Measurements from ENCODE around the gene SFMBT1.
"Not testable (repeated sequence)": the region's sequence is repeated elsewhere in the genome, so short reads cannot be mapped to it uniquely, and the experiment has no call there.

The SFMBT1 gene

GRCh38 chr3:53035825-53036619, 9.9 kb downstream of the SFMBT1 start:
- TF ChIP-seq EZH2 (IDR thresholded peaks at IDR 0.05): no peak
- no peaks in the 10 kb centered on the region for H3K9me3 ChIP-seq (ENCODE audit: low read depth, low read length)
- no peak for DNase-seq (ENCODE audit: low read depth, low spot score)
- H3K4me3 ChIP-seq: no peak overlapping the region
- no peak overlapping the region for H3K9ac ChIP-seq (ENCODE audit: insufficient read length)
- H3K36me3 ChIP-seq (ENCODE audit: insufficient read depth, low read length): no peaks in the 10 kb centered on the region
- H3K27ac ChIP-seq: no peak overlapping the region

GRCh38 chr3:53035018-53035417, 10.9 kb downstream of the SFMBT1 start:
- H3K9ac ChIP-seq (ENCODE audit: insufficient read length); H3K4me3 ChIP-seq; H3K36me3 ChIP-seq (ENCODE audit: insufficient read depth, low read length); DNase-seq (ENCODE audit: low read depth, low spot score); H3K27ac ChIP-seq; H3K9me3 ChIP-seq (ENCODE audit: low read depth, low read length): not testable (repeated sequence)

- H3K4me3 ChIP-seq; H3K36me3 ChIP-seq (ENCODE audit: insufficient read depth, low read length); H3K9ac ChIP-seq (ENCODE audit: insufficient read length); H3K27ac ChIP-seq; H3K9me3 ChIP-seq (ENCODE audit: low read depth, low read length); DNase-seq (ENCODE audit: low read depth, low spot score): not testable (repeated sequence)
These were observed 11.5 kb downstream of the SFMBT1 start for GRCh38 chr3:53034411-53034810.

- DNase-seq (ENCODE audit: low read depth, low spot score): no peak
- Histone ChIP-seq H3K27ac (no peak overlapping the region), H3K9me3 (ENCODE audit: low read depth, low read length) (no peaks in the 10 kb centered on the region), H3K4me3 (no peak overlapping the region), H3K9ac (ENCODE audit: insufficient read length) (no peak overlapping the region), H3K36me3 (ENCODE audit: insufficient read depth, low read length) (no peaks in the 10 kb centered on the region)
- TF ChIP-seq POLR2AphosphoS5 (IDR thresholded peaks at IDR 0.05; ENCODE audit: borderline replicate concordance, low read depth, low read length) (no peak), FOXP2 (optimal IDR thresholded peaks at IDR 0.05; ENCODE audit: control extremely low read depth, extremely low read length, insufficient read depth) (no peak), EZH2 (IDR thresholded peaks at IDR 0.05) (no peak)
These were observed 13.3 kb downstream of the SFMBT1 start for GRCh38 chr3:53032609-53033008.

- no peaks in the 10 kb centered on the region for H3K36me3 ChIP-seq (ENCODE audit: insufficient read depth, low read length)
- H3K27ac ChIP-seq: no peak overlapping the region
- H3K4me3 ChIP-seq: no peak overlapping the region
- TF ChIP-seq EZH2 (IDR thresholded peaks at IDR 0.05) (no peak), POLR2AphosphoS5 (IDR thresholded peaks at IDR 0.05; ENCODE audit: borderline replicate concordance, low read depth, low read length) (no peak), FOXP2 (optimal IDR thresholded peaks at IDR 0.05; ENCODE audit: control extremely low read depth, extremely low read length, insufficient read depth) (no peak)
- H3K9ac ChIP-seq (ENCODE audit: insufficient read length): no peak overlapping the region
- H3K9me3 ChIP-seq (ENCODE audit: low read depth, low read length): no peaks in the 10 kb centered on the region
- DNase-seq (ENCODE audit: low read depth, low spot score): no peak
These were observed 15.0 kb downstream of the SFMBT1 start for GRCh38 chr3:53030619-53031449.

- no peak for DNase-seq (ENCODE audit: low read depth, low spot score)
- Histone ChIP-seq H3K27ac (no peak overlapping the region), H3K9me3 (ENCODE audit: low read depth, low read length) (no peaks in the 10 kb centered on the region), H3K4me3 (no peak overlapping the region), H3K36me3 (ENCODE audit: insufficient read depth, low read length) (no peaks in the 10 kb centered on the region), H3K9ac (ENCODE audit: insufficient read length) (no peak overlapping the region)
- TF ChIP-seq EZH2 (IDR thresholded peaks at IDR 0.05): no peak
- TF ChIP-seq POLR2AphosphoS5 (IDR thresholded peaks at IDR 0.05; ENCODE audit: borderline replicate concordance, low read depth, low read length): no peak
- TF ChIP-seq FOXP2 (optimal IDR thresholded peaks at IDR 0.05; ENCODE audit: control extremely low read depth, extremely low read length, insufficient read depth): no peak
These were observed 17.2 kb downstream of the SFMBT1 start for GRCh38 chr3:53028641-53029040.

GRCh38 chr3:53027254-53027844, 18.5 kb downstream of the SFMBT1 start:
- TF ChIP-seq FOXP2 (optimal IDR thresholded peaks at IDR 0.05; ENCODE audit: control extremely low read depth, extremely low read length, insufficient read depth): no peak
- TF ChIP-seq POLR2AphosphoS5 (IDR thresholded peaks at IDR 0.05; ENCODE audit: borderline replicate concordance, low read depth, low read length): no peak
- TF ChIP-seq EZH2 (IDR thresholded peaks at IDR 0.05): no peak
- Histone ChIP-seq H3K9me3 (ENCODE audit: low read depth, low read length) (no peaks in the 10 kb centered on the region), H3K27ac (no peak overlapping the region), H3K9ac (ENCODE audit: insufficient read length) (no peak overlapping the region), H3K4me3 (no peak overlapping the region), H3K36me3 (ENCODE audit: insufficient read depth, low read length) (no peaks in the 10 kb centered on the region)
- DNase-seq (ENCODE audit: low read depth, low spot score): no peak

- no peak for DNase-seq (ENCODE audit: low read depth, low spot score)
- TF ChIP-seq EZH2 (IDR thresholded peaks at IDR 0.05): no peak
- no peak for TF ChIP-seq POLR2AphosphoS5 (IDR thresholded peaks at IDR 0.05; ENCODE audit: borderline replicate concordance, low read depth, low read length)
- TF ChIP-seq FOXP2 (optimal IDR thresholded peaks at IDR 0.05; ENCODE audit: control extremely low read depth, extremely low read length, insufficient read depth): no peak
- no peaks in the 10 kb centered on the region for H3K9me3 ChIP-seq (ENCODE audit: low read depth, low read length)
- H3K4me3 ChIP-seq: no peak overlapping the region
- H3K36me3 ChIP-seq (ENCODE audit: insufficient read depth, low read length): no peaks in the 10 kb centered on the region
- H3K27ac ChIP-seq: no peak overlapping the region
- no peak overlapping the region for H3K9ac ChIP-seq (ENCODE audit: insufficient read length)
These were observed 19.3 kb downstream of the SFMBT1 start for GRCh38 chr3:53026382-53027162.
